B cell (primary cell): ENCODE measurements around the gene RAB24. TPM values are rescaled to one million over a fixed set of nuclear protein-coding genes. Genes with fewer than 3 reads are reported as not detected.

Experiments
- ATAC-seq: fragments of 200-7000 bp; cut with Tn5 transposase; one replicate; pipeline ENCODE4 v1.10.0; 2021; ENCODE audit warnings: low read depth, mild to moderate bottlenecking, moderate number of reproducible peaks, moderate library complexity
- CTCF ChIA-PET: fragments of 350-600 bp; sonication (Branson Sonifier 250); formaldehyde crosslinking; loops from one replicate; lab custom pipeline; 2021; ENCODE audit warnings: antibody characterized with exemption, inconsistent platforms; lab: Charles Lee
- POLR2A ChIA-PET: fragments of 350-600 bp; sonication (Branson Sonifier 250); formaldehyde crosslinking; loops from one replicate; lab custom pipeline; 2021; ENCODE audit warnings: antibody characterized with exemption; lab: Charles Lee
- DNase-seq: peaks from one replicate; pipeline ENCODE4 v3.0.0; 2013
- H2AFZ ChIP-seq: 2 replicates; pipeline ENCODE4 v1.6.1; 2012; ENCODE audit warnings: mild to moderate bottlenecking, low read depth, low read length; ENCODE audit not compliant: insufficient read depth, poor library complexity, severe bottlenecking
- H3K27ac ChIP-seq, 2 donors: 1 replicate in 1 of 2; 2 replicates in 1 of 2; pipeline ENCODE4 v1.5.1; 2012 to 2013; ENCODE audit warnings: low read length in 2 of 2, mild to moderate bottlenecking in 2 of 2, moderate library complexity in 1 of 2
- H3K27me3 ChIP-seq, 4 experiments: fragments of 200-600 bp in 1 of 4; sonication (generic) in 1 of 4; replicated peaks in 1 of 4; 1 replicate in 2 of 4; 2 replicates in 2 of 4; pipeline versions ENCODE4 v1.6.1 to v1.7.0; 2013 to 2016; ENCODE audit warnings: low read length in 3 of 4, mild to moderate bottlenecking in 2 of 4, mixed read lengths in 1 of 4, moderate library complexity in 1 of 4; ENCODE audit not compliant: insufficient read depth in 4 of 4, control insufficient read depth in 3 of 4; ENCODE audit errors: control extremely low read depth in 1 of 4
- H3K36me3 ChIP-seq, 2 experiments: replicated peaks in 1 of 2; 1 replicate in 1 of 2; 2 replicates in 1 of 2; pipeline versions ENCODE4 v1.6.1 to v1.7.1; 2013; ENCODE audit warnings: low read length in 1 of 2; ENCODE audit not compliant: insufficient read depth in 2 of 2, control insufficient read depth in 1 of 2; ENCODE audit errors: control extremely low read depth in 1 of 2, extremely low read depth in 1 of 2
- H3K4me1 ChIP-seq, 2 donors: fragments of 200-600 bp in 1 of 2; sonication (generic) in 1 of 2; 1 replicate in 1 of 2; 2 replicates in 1 of 2; pipeline versions ENCODE4 v1.5.1 to v1.6.1; 2013 to 2017; ENCODE audit warnings: low read length in 2 of 2; ENCODE audit not compliant: control insufficient read depth in 2 of 2, insufficient read depth in 2 of 2
- H3K4me2 ChIP-seq: replicated peaks from 2 replicates; pipeline ENCODE3; 2012; ENCODE audit warnings: mild to moderate bottlenecking, low read depth, low read length; ENCODE audit not compliant: poor library complexity, severe bottlenecking
- H3K4me3 ChIP-seq, 5 experiments: fragments of 200-600 bp in 1 of 5; sonication (generic) in 1 of 5; 1 replicate in 3 of 5; 2 replicates in 2 of 5; pipeline versions ENCODE4 v1.5.1 to v1.7.0; 2011 to 2016; ENCODE audit warnings: low read length in 4 of 5, mild to moderate bottlenecking in 4 of 5, low read depth in 2 of 5, control low read depth in 1 of 5, moderate library complexity in 1 of 5; ENCODE audit not compliant: insufficient read depth in 1 of 5; ENCODE audit errors: control extremely low read depth in 1 of 5, extremely low read depth in 1 of 5
- H3K79me2 ChIP-seq: fragments of 200-600 bp; sonication (generic); one replicate; pipeline ENCODE4 v1.6.0; 2016; ENCODE audit warnings: low read length; ENCODE audit not compliant: control insufficient read depth, insufficient read depth
- H3K9ac ChIP-seq: fragments of 200-600 bp; sonication (generic); 2 replicates; pipeline ENCODE4 v1.6.1; 2017; ENCODE audit warnings: mild to moderate bottlenecking, low read length, moderate library complexity
- H3K9me3 ChIP-seq, 3 donors: one replicate each; pipeline versions ENCODE4 v1.6.1 to v1.7.1; 2013; ENCODE audit warnings: low read length in 2 of 3; ENCODE audit not compliant: control insufficient read depth in 2 of 3, insufficient read depth in 1 of 3; ENCODE audit errors: control extremely low read depth in 1 of 3
- H4K20me1 ChIP-seq: 2 replicates; pipeline ENCODE4 v1.6.0; 2012; ENCODE audit warnings: mild to moderate bottlenecking, low read length; ENCODE audit not compliant: insufficient read depth, control insufficient read depth, poor library complexity, severe bottlenecking
- H3K27ac Mint-ChIP-seq: one replicate; pipeline ENCODE4 v1.8.0; 2021; ENCODE audit warnings: mixed read lengths
- H3K27me3 Mint-ChIP-seq: one replicate; pipeline ENCODE4 v1.8.0; 2021; ENCODE audit warnings: mixed read lengths
- H3K4me1 Mint-ChIP-seq: one replicate; pipeline ENCODE4 v1.8.0; 2021; ENCODE audit warnings: mixed read lengths
- H3K4me3 Mint-ChIP-seq: one replicate; pipeline ENCODE4 v1.8.0; 2021; ENCODE audit warnings: mixed read lengths
- H3K9me3 Mint-ChIP-seq: one replicate; pipeline ENCODE4 v1.8.0; 2022; ENCODE audit warnings: mixed read lengths; ENCODE audit not compliant: insufficient read depth
- CTCF ChIP-seq: fragments of 200-600 bp; IDR thresholded peaks from one replicate; pipeline ENCODE4 v1.8.0; 2022; ENCODE audit warnings: antibody characterized with exemption, mild to moderate bottlenecking
- EZH2 ChIP-seq: IDR thresholded peaks from 2 replicates; pipeline ENCODE4 v1.6.1; 2012; ENCODE audit warnings: borderline replicate concordance, low read depth, mild to moderate bottlenecking, moderate library complexity, low read length; ENCODE audit not compliant: insufficient read depth, poor library complexity, severe bottlenecking
- WGBS: methylation state at CpG from one replicate; pipeline ENCODE4 v1.1.5; 2013; ENCODE audit warnings: missing lambda C conversion rate; ENCODE audit not compliant: insufficient coverage; 5-methylcytosine and 5-hydroxymethylcytosine counted together
- intact Hi-C: fragments of 100-400 bp; cut with micrococcal nuclease; formaldehyde crosslinking; loops from one replicate; pipeline ENCODE4 v1.10.0; 2022
- polyA plus RNA-seq: library from polyadenylated mRNA; depleted of rRNA; stranded (reverse); fragments of >200 nt; gene quantifications from 2 replicates; pipeline ENCODE4 v1.2.3, GENCODE V29; 2012
- total RNA-seq, 2 donors: library from RNA; stranded (reverse); fragments of 120-200 nt in 1 of 2; gene quantifications; 1 replicate in 1 of 2; 2 replicates in 1 of 2; pipeline versions ENCODE4 v1.2.3 to v1.2.4, GENCODE V29; 2013 to 2022

Gene RAB24
- total and polyA plus RNA-seq, 2 donors (not counting 1 experiment from before 2014, with no cell fraction given), result 38.3 to 147 TPM

GRCh38 chr5:177303925-177304391 lies 439 bp upstream of the RAB24 start:
- H4K20me1 ChIP-seq, result peaks cover 26% of the 10 kb centered on the region
- peak overlapping the region; percentile 93 for H3K9ac ChIP-seq
- H3K36me3 ChIP-seq, result peaks cover 2 to 37% of the 10 kb centered on the region in 2 experiments
- H3K4me1 ChIP-seq, result peaks cover 61 to 78% of the 10 kb centered on the region in 2 donors
- CTCF ChIA-PET, result interaction anchor here (0.7 to 1.1 kb wide), 4 partner anchors 9 to 128 kb away, joined by 3 to 4 read pairs (median 3); no protein-coding TSS in a partner anchor
- H3K4me3 ChIP-seq, result peak overlapping the region; percentile 71 to 97 (median 91)
- H3K27me3 ChIP-seq, result no peaks in the 10 kb centered on the region
- TF ChIP-seq EZH2 (no peak), CTCF (no peak)
- peak overlapping the region; percentile 87 for H3K4me2 ChIP-seq
- Mint-ChIP-seq H3K4me3 (peak overlapping the region; percentile 95), H3K4me1 (peaks cover 72% of the 10 kb centered on the region), H3K27me3 (no peaks in the 10 kb centered on the region), H3K27ac (peak overlapping the region; percentile 92), H3K9me3 (no peaks in the 10 kb centered on the region)
- H3K27ac ChIP-seq, result peak overlapping the region; percentile 45 to 81
- H2AFZ ChIP-seq, result peak overlapping the region; percentile 93
- WGBS, result 4% methylated on average over 25 of the region's 25 CpGs
- ATAC-seq (no peak), DNase-seq (no peak)
- H3K9me3 ChIP-seq, result peaks cover 0 to 2% (median 0%) of the 10 kb centered on the region in 3 donors
- intact Hi-C loops, result loop anchor here (5.0 kb wide), 3 partner anchors 192 to 298 kb away; partner anchors contain the start of genes B4GALT7 and DOK3
- peaks cover 45% of the 10 kb centered on the region for H3K79me2 ChIP-seq
- POLR2A ChIA-PET, result interaction anchor here (0.8 kb wide), 1 partner anchor 48 kb away, joined by 3 read pairs; the partner anchor contains the start of gene LMAN2
